ENCODE results near the gene DPP10.

DNA sequence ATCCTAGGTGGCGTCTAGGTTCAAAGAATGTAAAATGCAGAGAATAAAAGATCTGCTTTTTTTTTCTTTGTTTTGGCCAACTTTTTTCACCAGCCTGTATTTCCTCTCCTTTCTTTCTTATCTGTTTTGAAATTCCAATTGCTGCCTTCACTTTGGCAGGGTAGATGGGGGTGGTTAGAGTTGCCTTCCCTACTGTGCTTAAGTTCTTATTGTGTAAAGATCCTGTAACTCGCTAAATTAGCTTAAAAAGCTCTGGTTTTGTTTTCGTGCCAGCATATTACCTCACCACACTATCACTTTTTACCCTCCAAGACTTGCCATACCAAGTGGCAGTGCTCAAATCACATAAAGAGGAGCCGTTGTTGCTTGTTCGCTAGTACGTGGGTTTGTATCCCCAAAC, 921.7 kb downstream of the DPP10 start:
- TF ChIP-seq, protein P1, sequence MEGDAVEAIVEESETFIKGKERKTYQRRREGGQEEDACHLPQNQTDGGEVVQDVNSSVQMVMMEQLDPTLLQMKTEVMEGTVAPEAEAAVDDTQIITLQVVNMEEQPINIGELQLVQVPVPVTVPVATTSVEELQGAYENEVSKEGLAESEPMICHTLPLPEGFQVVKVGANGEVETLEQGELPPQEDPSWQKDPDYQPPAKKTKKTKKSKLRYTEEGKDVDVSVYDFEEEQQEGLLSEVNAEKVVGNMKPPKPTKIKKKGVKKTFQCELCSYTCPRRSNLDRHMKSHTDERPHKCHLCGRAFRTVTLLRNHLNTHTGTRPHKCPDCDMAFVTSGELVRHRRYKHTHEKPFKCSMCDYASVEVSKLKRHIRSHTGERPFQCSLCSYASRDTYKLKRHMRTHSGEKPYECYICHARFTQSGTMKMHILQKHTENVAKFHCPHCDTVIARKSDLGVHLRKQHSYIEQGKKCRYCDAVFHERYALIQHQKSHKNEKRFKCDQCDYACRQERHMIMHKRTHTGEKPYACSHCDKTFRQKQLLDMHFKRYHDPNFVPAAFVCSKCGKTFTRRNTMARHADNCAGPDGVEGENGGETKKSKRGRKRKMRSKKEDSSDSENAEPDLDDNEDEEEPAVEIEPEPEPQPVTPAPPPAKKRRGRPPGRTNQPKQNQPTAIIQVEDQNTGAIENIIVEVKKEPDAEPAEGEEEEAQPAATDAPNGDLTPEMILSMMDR (IDR thresholded peaks at IDR 0.05), result no peak
- TF ChIP-seq POLR2A (IDR thresholded peaks at IDR 0.05), result no peak
